Uterus (tissue), 4 donors: ENCODE measurements around the gene ADORA1. TPM values are rescaled to one million over a fixed set of nuclear protein-coding genes. Genes with fewer than 3 reads are reported as not detected.

Source experiments
- DNase-seq, 2 donors: peaks; one replicate each; pipeline ENCODE4 v3.0.0-alpha.2; 2019 to 2020
- H3K27ac ChIP-seq, 2 donors: fragments of 200-600 bp; sonication (generic); 1 replicate in 1 of 2; 2 replicates in 1 of 2; pipeline ENCODE4 v1.5.1; 2016 to 2018
- H3K27me3 ChIP-seq, 2 donors: fragments of 200-600 bp; sonication (generic); one replicate each; pipeline ENCODE4 v1.5.1; 2018 to 2019; ENCODE audit warnings: control low read depth in 1 of 2
- H3K36me3 ChIP-seq, 2 donors: fragments of 200-600 bp; sonication (generic); one replicate each; pipeline ENCODE4 v1.5.1; 2019; ENCODE audit warnings: control low read depth in 1 of 2
- H3K4me1 ChIP-seq, 2 donors: fragments of 200-600 bp; sonication (generic); one replicate each; pipeline ENCODE4 v1.5.1; 2018 to 2019; ENCODE audit warnings: control low read depth in 1 of 2
- H3K4me3 ChIP-seq, 2 donors: fragments of 200-600 bp; sonication (generic); 1 replicate in 1 of 2; 2 replicates in 1 of 2; pipeline ENCODE4 v1.5.1; 2018 to 2019; ENCODE audit warnings: mild to moderate bottlenecking in 1 of 2
- H3K9me3 ChIP-seq, 2 donors: fragments of 200-600 bp; sonication (generic); one replicate each; pipeline ENCODE4 v1.5.1; 2019; ENCODE audit warnings: control low read depth in 1 of 2
- CTCF ChIP-seq, 4 experiments: fragments of 200-600 bp in 2 of 4; fragments of 450-650 bp in 2 of 4; sonication (generic) in 2 of 4; IDR thresholded peaks; one replicate each; pipeline ENCODE4 v1.5.1; 2016 to 2019; ENCODE audit warnings: antibody characterized with exemption in 4 of 4, mild to moderate bottlenecking in 2 of 4, moderate library complexity in 1 of 4
- POLR2A ChIP-seq, 2 donors: fragments of 450-650 bp; IDR thresholded peaks; one replicate each; pipeline ENCODE4 v1.6.1; 2016; ENCODE audit warnings: antibody characterized with exemption in 2 of 2, mild to moderate bottlenecking in 1 of 2, moderate library complexity in 1 of 2
- intact Hi-C: fragments of 100-400 bp; cut with DNase I; formaldehyde crosslinking; loops from one replicate; pipeline ENCODE4 v1.15.1; 2023; ENCODE audit warnings: low total_unique reads
- total RNA-seq, 4 donors: library from RNA; depleted of rRNA in 3 of 4; stranded (reverse); fragments of >200 nt in 3 of 4; gene quantifications; one replicate each; pipeline versions ENCODE4 v1.1.0 to v1.2.4, GENCODE V29; 2014 to 2023
- donor health status: DM: yes; HTN: yes; CAD: no.

ADORA1 gene
- total RNA-seq, 4 donors from 2014 or later = 3.0 TPM; not detected in 2

DNA sequence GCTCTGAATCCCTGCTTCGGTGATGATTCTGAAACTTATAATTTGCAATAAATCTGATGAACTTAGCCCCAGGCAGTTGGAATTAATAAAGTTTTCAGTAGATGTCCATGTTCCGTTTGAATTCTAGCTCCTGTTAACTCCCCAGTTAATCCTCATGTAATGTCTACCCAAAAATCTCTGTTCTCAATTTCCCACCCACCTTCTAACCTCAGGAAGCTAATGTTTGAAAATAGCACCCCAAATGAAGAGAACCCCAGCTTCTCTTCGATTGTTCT, 45.4 kb upstream of the ADORA1 start:
- DNase-seq = no peak
- Histone ChIP-seq H3K36me3 (no peaks in the 10 kb centered on the region), H3K4me3 (no peak overlapping the region), H3K4me1 (no peaks in the 10 kb centered on the region), H3K27me3 (no peaks in the 10 kb centered on the region), H3K9me3 (no peaks in the 10 kb centered on the region), H3K27ac (no peak overlapping the region)
- intact Hi-C loops = no loop called here
- no peak for TF ChIP-seq CTCF (IDR thresholded peaks at IDR 0.05)
- TF ChIP-seq POLR2A (IDR thresholded peaks at IDR 0.05) = no peak

- no peaks in the 10 kb centered on the region for H3K27me3 ChIP-seq
- H3K9me3 ChIP-seq = no peaks in the 10 kb centered on the region
- TF ChIP-seq CTCF (IDR thresholded peaks at IDR 0.05) = no peak
- TF ChIP-seq POLR2A (IDR thresholded peaks at IDR 0.05) = no peak
- H3K27ac ChIP-seq = no peak overlapping the region
- no peak overlapping the region for H3K4me3 ChIP-seq
- no peaks in the 10 kb centered on the region for H3K4me1 ChIP-seq
- DNase-seq = no peak
- intact Hi-C loops = no loop called here
- H3K36me3 ChIP-seq = no peaks in the 10 kb centered on the region
Measured at GRCh38 chr1:203082571-203083462, 44.7 kb upstream of the ADORA1 start.

- H3K4me1 ChIP-seq = no peaks in the 10 kb centered on the region
- H3K27ac ChIP-seq = no peak overlapping the region
- H3K27me3 ChIP-seq = no peaks in the 10 kb centered on the region
- DNase-seq = no peak
- no peaks in the 10 kb centered on the region for H3K36me3 ChIP-seq
- intact Hi-C loops = no loop called here
- TF ChIP-seq CTCF (IDR thresholded peaks at IDR 0.05) (no peak), POLR2A (IDR thresholded peaks at IDR 0.05) (no peak)
- no peak overlapping the region for H3K4me3 ChIP-seq
- H3K9me3 ChIP-seq = no peaks in the 10 kb centered on the region
Measured at GRCh38 chr1:203083463-203083921, 44.0 kb upstream of the ADORA1 start.

GRCh38 chr1:203084588-203085527, 42.7 kb upstream of the ADORA1 start:
- intact Hi-C loops = no loop called here
- no peak for DNase-seq
- TF ChIP-seq CTCF (IDR thresholded peaks at IDR 0.05) = no peak
- TF ChIP-seq POLR2A (IDR thresholded peaks at IDR 0.05) = no peak
- H3K27me3 ChIP-seq = no peaks in the 10 kb centered on the region
- H3K36me3 ChIP-seq = no peaks in the 10 kb centered on the region
- H3K4me1 ChIP-seq = no peaks in the 10 kb centered on the region
- no peak overlapping the region for H3K4me3 ChIP-seq
- H3K9me3 ChIP-seq = no peaks in the 10 kb centered on the region
- no peak overlapping the region for H3K27ac ChIP-seq
